Neuronal stem cell (in vitro differentiated cells): ENCODE measurements around the gene PHLDB3.

Source experiments
- DNase-seq: peaks from one replicate; pipeline ENCODE4 v3.0.0-alpha.2; 2013; ENCODE audit warnings: low spot score
- H2AFZ ChIP-seq: one replicate; pipeline ENCODE4 v1.6.1; 2013; ENCODE audit warnings: mild to moderate bottlenecking, low read length, inconsistent platforms
- H2AK5ac ChIP-seq: 2 replicates; pipeline ENCODE4 v1.6.1; 2013; ENCODE audit warnings: low read depth, mild to moderate bottlenecking, inconsistent platforms, low read length, moderate library complexity, mixed read lengths
- H2BK120ac ChIP-seq: 2 replicates; pipeline ENCODE4 v1.6.1; 2013; ENCODE audit warnings: low read depth, mild to moderate bottlenecking, inconsistent platforms, low read length, moderate library complexity, mixed read lengths
- H2BK12ac ChIP-seq: one replicate; pipeline ENCODE4 v1.6.1; 2013; ENCODE audit warnings: low read length, inconsistent platforms
- H2BK15ac ChIP-seq: 2 replicates; pipeline ENCODE4 v1.6.1; 2013; ENCODE audit warnings: mild to moderate bottlenecking, low read length, inconsistent platforms, mixed read lengths
- H2BK5ac ChIP-seq: one replicate; pipeline ENCODE4 v1.6.1; 2013; ENCODE audit warnings: inconsistent platforms, mild to moderate bottlenecking, low read length, moderate library complexity
- H3K14ac ChIP-seq: one replicate; pipeline ENCODE4 v1.6.1; 2013; ENCODE audit warnings: low read length, inconsistent platforms
- H3K18ac ChIP-seq: 2 replicates; pipeline ENCODE4 v1.6.1; 2013; ENCODE audit warnings: low read length, inconsistent platforms
- H3K23ac ChIP-seq: 2 replicates; pipeline ENCODE4 v1.6.1; 2013; ENCODE audit warnings: low read depth, mild to moderate bottlenecking, mixed read lengths, low read length, inconsistent platforms; ENCODE audit not compliant: poor library complexity
- H3K27ac ChIP-seq: replicated peaks from 3 replicates; pipeline ENCODE4 v1.5.1; 2013; ENCODE audit warnings: low read length, inconsistent platforms
- H3K27me3 ChIP-seq, 3 experiments: 2 replicates each; pipeline ENCODE4 v1.6.1; 2013; ENCODE audit warnings: low read length in 3 of 3, mild to moderate bottlenecking in 2 of 3, inconsistent platforms in 1 of 3, low read depth in 1 of 3, mixed read lengths in 1 of 3, moderate library complexity in 1 of 3; ENCODE audit not compliant: control insufficient read depth in 3 of 3, insufficient read depth in 3 of 3
- H3K36me3 ChIP-seq, 2 donors: replicated peaks in 1 of 2; 2 replicates each; pipeline ENCODE4 v1.6.1; 2013; ENCODE audit warnings: low read length in 2 of 2; ENCODE audit not compliant: control insufficient read depth in 2 of 2, insufficient read depth in 2 of 2
- H3K4ac ChIP-seq: 2 replicates; pipeline ENCODE4 v1.6.1; 2013; ENCODE audit warnings: inconsistent platforms, mild to moderate bottlenecking, low read length, moderate library complexity
- H3K4me1 ChIP-seq, 2 donors: 1 replicate in 1 of 2; 2 replicates in 1 of 2; pipeline ENCODE4 v1.6.1; 2013; ENCODE audit warnings: low read length in 2 of 2, low read depth in 1 of 2; ENCODE audit not compliant: control insufficient read depth in 2 of 2, insufficient read depth in 1 of 2
- H3K4me2 ChIP-seq: one replicate; pipeline ENCODE4 v1.6.1; 2013; ENCODE audit warnings: mild to moderate bottlenecking, low read length, inconsistent platforms; ENCODE audit not compliant: insufficient read depth, poor library complexity, severe bottlenecking
- H3K4me3 ChIP-seq, 2 donors: 2 replicates each; pipeline ENCODE4 v1.5.1; 2013; ENCODE audit warnings: low read length in 2 of 2, mild to moderate bottlenecking in 2 of 2, inconsistent platforms in 1 of 2, moderate library complexity in 1 of 2
- H3K79me1 ChIP-seq: one replicate; pipeline ENCODE4 v1.6.1; 2013; ENCODE audit warnings: low read depth, mild to moderate bottlenecking, inconsistent platforms, low read length, moderate library complexity
- H3K9ac ChIP-seq: one replicate; pipeline ENCODE4 v1.6.1; 2013; ENCODE audit warnings: mild to moderate bottlenecking, low read depth, low read length, inconsistent platforms; ENCODE audit not compliant: poor library complexity
- H3K9me3 ChIP-seq, 2 donors: replicated peaks in 1 of 2; 2 replicates each; pipeline versions ENCODE3 to v1.6.1; 2013; ENCODE audit warnings: low read length in 2 of 2, mild to moderate bottlenecking in 2 of 2, inconsistent platforms in 1 of 2, low read depth in 1 of 2, mixed read lengths in 1 of 2, moderate library complexity in 1 of 2; ENCODE audit not compliant: control insufficient read depth in 2 of 2, insufficient read depth in 1 of 2
- H4K8ac ChIP-seq: one replicate; pipeline ENCODE4 v1.6.1; 2013; ENCODE audit warnings: low read depth, mild to moderate bottlenecking, inconsistent platforms, low read length, moderate library complexity
- H4K91ac ChIP-seq: one replicate; pipeline ENCODE4 v1.6.1; 2013; ENCODE audit warnings: low read length, low read depth, mild to moderate bottlenecking, inconsistent platforms; ENCODE audit not compliant: poor library complexity
- WGBS, 2 donors: extraction: QIAGEN DNeasy Blood & Tissue Kit; methylation state at CpG; one replicate each; pipeline ENCODE4 v1.1.7; 2013; ENCODE audit warnings: missing lambda C conversion rate in 2 of 2, mixed read lengths in 1 of 2; ENCODE audit not compliant: insufficient read length in 2 of 2, insufficient replicate concordance in 1 of 2; ENCODE audit errors: extremely low coverage in 2 of 2; 5-methylcytosine and 5-hydroxymethylcytosine counted together

The PHLDB3 gene

GRCh38 chr19:43481701-43482100 lies 22.8 kb downstream of the PHLDB3 start:
- Histone ChIP-seq H3K27me3 (no peaks in the 10 kb centered on the region), H3K4me3 (no peak overlapping the region), H2AFZ (no peak overlapping the region), H3K23ac (no peak overlapping the region), H4K91ac (no peak overlapping the region), H2BK120ac (no peak overlapping the region), H2BK12ac (no peak overlapping the region), H3K9ac (no peak overlapping the region), H2BK15ac (no peak overlapping the region), H3K36me3 (peaks cover 2 to 5% of the 10 kb centered on the region in 2 donors), H3K27ac (no peak overlapping the region), H3K4ac (no peak overlapping the region), H3K18ac (no peak overlapping the region), H3K4me1 (peaks cover 0 to 2% of the 10 kb centered on the region in 2 donors), H3K4me2 (no peak overlapping the region), H3K9me3 (no peaks in the 10 kb centered on the region), H2BK5ac (no peak overlapping the region), H2AK5ac (no peak overlapping the region), H4K8ac (no peak overlapping the region), H3K14ac (no peak overlapping the region), H3K79me1 (no peaks in the 10 kb centered on the region)
- no peak for DNase-seq
- no CpG with 5 or more reads among the region's 6 CpGs for WGBS, 2 donors

- Histone ChIP-seq H3K27me3 (no peaks in the 10 kb centered on the region), H3K4me3 (no peak overlapping the region), H2BK120ac (no peak overlapping the region), H3K27ac (no peak overlapping the region), H3K4ac (no peak overlapping the region), H3K9me3 (no peaks in the 10 kb centered on the region), H4K91ac (no peak overlapping the region), H3K23ac (no peak overlapping the region), H2BK15ac (no peak overlapping the region), H3K36me3 (peaks cover 2 to 5% of the 10 kb centered on the region in 2 donors), H2BK5ac (no peak overlapping the region), H3K14ac (no peak overlapping the region), H3K9ac (no peak overlapping the region), H4K8ac (no peak overlapping the region), H2AK5ac (no peak overlapping the region), H3K79me1 (no peaks in the 10 kb centered on the region), H2AFZ (no peak overlapping the region), H2BK12ac (no peak overlapping the region), H3K4me1 (no peaks in the 10 kb centered on the region), H3K4me2 (no peak overlapping the region), H3K18ac (no peak overlapping the region)
- no CpG with 5 or more reads among the region's 3 CpGs for WGBS, 2 donors
- no peak for DNase-seq
These were observed 24.0 kb downstream of the PHLDB3 start for GRCh38 chr19:43480574-43480973.

GRCh38 chr19:43479961-43480561 lies 24.5 kb downstream of the PHLDB3 start:
- Histone ChIP-seq H3K18ac (no peak overlapping the region), H3K23ac (no peak overlapping the region), H3K14ac (no peak overlapping the region), H4K91ac (no peak overlapping the region), H2BK5ac (no peak overlapping the region), H3K79me1 (no peaks in the 10 kb centered on the region), H3K27me3 (no peaks in the 10 kb centered on the region), H4K8ac (no peak overlapping the region), H3K4ac (no peak overlapping the region), H3K4me1 (no peaks in the 10 kb centered on the region), H2BK12ac (no peak overlapping the region), H2BK15ac (no peak overlapping the region), H3K27ac (no peak overlapping the region), H3K9ac (no peak overlapping the region), H3K4me2 (peak overlapping the region; percentile 0), H2AK5ac (no peak overlapping the region), H2BK120ac (no peak overlapping the region), H2AFZ (no peak overlapping the region), H3K4me3 (no peak overlapping the region), H3K9me3 (no peaks in the 10 kb centered on the region), H3K36me3 (peaks cover 2 to 5% of the 10 kb centered on the region in 2 donors)
- no peak for DNase-seq
- no CpG with 5 or more reads among the region's 4 CpGs for WGBS, 2 donors

- H2BK120ac ChIP-seq = no peak overlapping the region
- no CpG with 5 or more reads among the region's 15 CpGs for WGBS, 2 donors
- H2BK15ac ChIP-seq = no peak overlapping the region
- no peak overlapping the region for H2BK12ac ChIP-seq
- H3K23ac ChIP-seq = no peak overlapping the region
- no peak overlapping the region for H2AFZ ChIP-seq
- H3K18ac ChIP-seq = no peak overlapping the region
- DNase-seq = no peak
- no peak overlapping the region for H4K91ac ChIP-seq
- H3K9me3 ChIP-seq = no peaks in the 10 kb centered on the region
- H3K4me1 ChIP-seq = no peaks in the 10 kb centered on the region
- H3K79me1 ChIP-seq = no peaks in the 10 kb centered on the region
- H4K8ac ChIP-seq = no peak overlapping the region
- H3K4ac ChIP-seq = no peak overlapping the region
- no peak overlapping the region for H3K4me3 ChIP-seq
- H2BK5ac ChIP-seq = no peak overlapping the region
- H2AK5ac ChIP-seq = no peak overlapping the region
- no peak overlapping the region for H3K14ac ChIP-seq
- H3K4me2 ChIP-seq = no peak overlapping the region
- no peaks in the 10 kb centered on the region for H3K27me3 ChIP-seq
- H3K36me3 ChIP-seq = peaks cover 2 to 5% of the 10 kb centered on the region in 2 donors
- no peak overlapping the region for H3K9ac ChIP-seq
- H3K27ac ChIP-seq = no peak overlapping the region
These were observed 25.3 kb downstream of the PHLDB3 start for GRCh38 chr19:43479226-43479625.
